NCI-H1105 treated with DMSO at 0.1 percent for 48 hours (cell line): ENCODE data around the gene PFKL.

Source experiments
- DNase-seq: peaks from one replicate; lab custom pipeline; 2025; lab: John Stamatoyannopoulos, UW

The PFKL gene

DNA sequence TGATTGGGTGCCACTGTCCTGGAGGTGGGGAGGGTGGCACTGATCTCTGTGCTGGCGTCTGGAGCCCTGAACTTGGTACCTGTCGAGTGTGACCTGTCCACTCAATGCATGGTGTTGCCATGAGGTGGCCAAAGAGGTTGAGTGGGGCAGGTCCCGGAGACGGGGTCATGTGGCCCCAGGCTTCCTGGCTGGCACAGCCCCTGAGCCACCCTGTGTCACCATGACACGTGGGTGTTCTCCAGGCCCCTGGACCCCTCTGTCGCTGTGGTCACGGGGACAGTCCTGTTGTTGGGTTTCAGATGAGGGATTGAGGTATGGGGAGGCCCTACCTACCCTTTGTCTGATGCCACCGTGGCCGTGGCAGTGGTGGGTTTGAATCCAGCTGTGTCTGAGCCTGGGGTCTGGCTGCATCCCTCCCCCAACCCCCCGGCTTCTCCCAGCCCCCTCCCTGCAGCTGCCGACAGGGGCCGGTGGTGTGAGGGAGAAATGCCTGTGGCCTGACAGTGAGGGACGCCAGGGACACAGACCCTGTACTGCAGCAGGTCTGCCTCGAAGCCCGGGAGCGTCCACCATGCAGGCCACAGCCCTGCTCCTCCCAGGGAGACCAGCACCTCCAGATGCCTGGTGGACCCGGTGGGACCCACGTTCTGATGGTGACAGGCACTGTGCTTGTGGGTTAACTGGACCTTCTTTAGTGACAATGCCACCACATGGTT, 65.6 kb downstream of the PFKL start:
- no peak for DNase-seq

GRCh38 chr21:44365967-44366585, 66.2 kb downstream of the PFKL start:
- DNase-seq, result no peak

DNA sequence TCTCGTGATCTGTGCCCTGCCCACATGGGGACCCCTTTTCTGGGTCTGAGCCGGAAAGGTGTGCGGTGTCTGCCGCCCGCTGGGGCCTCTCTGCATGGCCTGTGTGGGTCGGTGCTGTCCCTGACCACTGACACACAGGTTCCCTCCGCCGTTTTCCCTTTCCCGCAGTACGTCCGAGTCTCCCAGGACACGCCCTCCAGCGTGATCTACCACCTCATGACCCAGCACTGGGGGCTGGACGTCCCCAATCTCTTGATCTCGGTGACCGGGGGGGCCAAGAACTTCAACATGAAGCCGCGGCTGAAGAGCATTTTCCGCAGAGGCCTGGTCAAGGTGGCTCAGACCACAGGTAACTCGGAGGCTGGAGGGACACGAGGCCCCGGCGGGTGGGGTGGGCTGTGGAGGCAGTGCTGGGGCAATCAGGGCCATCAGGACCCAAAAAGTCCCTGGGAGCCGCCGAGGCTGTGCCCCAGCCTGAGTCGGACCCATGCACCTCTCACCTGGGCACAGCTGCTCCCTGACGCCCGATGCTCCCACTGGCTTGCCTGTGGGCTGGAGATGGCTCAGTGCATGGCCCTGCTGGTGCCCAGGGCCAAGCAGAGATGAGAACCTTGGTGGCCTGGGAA, 66.8 kb downstream of the PFKL start:
- no peak for DNase-seq

DNA sequence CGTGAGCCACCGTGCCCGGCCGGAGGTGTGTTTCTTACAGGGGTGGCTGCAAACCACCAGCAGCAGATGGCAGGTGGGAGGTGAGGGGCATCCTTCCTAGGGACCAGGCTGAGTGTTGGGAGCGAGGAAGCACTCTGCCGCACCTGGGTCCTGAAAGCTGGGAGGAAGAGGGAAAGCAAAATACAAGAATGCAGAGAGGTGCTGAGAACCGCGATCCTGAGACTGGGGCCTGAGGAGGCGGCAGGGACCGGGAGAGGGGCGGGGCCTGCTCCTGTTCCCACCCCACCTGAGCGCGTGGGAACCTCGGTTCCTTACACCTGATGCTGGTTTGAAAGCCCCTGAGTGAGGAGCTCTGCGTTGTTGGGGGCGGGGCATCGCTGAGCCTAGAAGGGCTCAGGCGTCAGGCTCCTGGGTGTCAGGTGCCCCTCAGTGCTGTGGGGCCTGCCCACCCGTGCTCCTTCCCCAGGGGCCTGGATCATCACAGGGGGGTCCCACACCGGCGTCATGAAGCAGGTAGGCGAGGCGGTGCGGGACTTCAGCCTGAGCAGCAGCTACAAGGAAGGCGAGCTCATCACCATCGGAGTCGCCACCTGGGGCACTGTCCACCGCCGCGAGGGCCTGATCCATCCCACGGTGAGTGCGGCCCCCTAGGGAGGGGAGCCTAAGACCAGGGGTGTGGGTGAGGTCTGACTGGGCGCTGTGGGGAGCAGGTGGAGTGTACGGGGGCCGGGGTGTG, 69.0 kb downstream of the PFKL start:
- DNase-seq, result no peak

DNA sequence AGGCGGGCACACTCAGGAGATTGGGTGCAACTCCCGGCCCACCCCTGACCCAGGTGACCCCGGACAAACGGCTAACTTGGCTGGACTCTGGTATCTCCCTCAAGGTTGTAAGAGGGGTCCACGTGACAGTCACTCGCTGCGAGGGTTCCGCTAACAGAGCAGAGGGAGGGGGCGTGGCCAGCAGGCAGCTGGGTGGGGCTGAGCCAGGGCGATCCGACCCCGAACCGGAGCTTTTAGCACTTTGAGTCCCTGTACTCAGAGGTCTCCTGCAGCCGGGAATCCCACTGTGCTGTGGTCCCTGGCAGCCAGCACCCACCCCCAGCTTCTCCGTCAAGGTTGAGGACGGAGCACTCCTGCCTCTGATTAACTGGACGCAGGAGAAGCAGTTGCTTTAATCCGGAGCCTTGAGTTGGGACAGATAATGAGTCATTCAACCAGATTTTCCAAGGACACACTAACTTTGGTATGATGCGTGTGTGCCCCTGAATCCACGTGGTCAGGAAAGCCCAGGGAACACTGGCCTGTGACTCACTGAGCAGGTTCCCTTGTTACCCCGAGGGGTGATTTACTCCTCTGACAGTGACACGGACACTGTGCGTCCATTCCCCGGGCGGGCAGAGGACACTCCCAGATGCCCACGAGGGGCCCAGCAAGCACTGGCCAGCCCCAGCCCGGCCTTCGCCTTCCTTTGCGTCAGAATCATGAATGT, 70.3 kb downstream of the PFKL start:
- peak; percentile 64 for DNase-seq

DNA sequence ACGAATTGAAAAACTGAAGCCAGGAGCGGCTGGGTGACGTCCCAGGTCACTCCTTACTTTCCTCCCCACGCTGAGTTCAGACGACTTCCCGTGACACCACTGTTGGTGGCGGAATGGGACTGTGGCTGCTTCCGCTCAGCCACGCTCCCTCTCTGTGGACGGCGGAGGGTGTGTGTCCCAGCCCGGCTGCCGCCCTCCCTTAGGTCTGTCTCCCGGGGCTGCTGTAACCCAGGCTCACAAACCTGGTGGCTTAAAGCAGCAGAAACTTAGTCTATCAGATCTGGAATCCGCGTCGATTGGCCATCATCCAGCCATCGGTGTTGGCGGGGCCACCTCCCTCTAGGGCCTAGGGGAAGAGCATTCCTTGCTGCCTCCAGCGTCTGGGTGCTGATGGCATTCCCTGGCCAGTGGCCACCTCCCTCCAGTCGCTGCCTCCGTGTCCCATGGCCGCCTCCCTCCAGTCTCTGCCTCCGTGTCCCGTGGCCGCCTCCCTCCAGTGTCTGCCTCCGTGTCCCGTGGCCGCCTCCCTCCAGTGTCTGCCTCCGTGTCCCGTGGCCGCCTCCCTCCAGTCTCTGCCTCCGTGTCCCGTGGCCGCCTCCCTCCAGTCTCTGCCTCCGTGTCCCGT, 71.0 kb downstream of the PFKL start:
- DNase-seq, result no peak

- no peak for DNase-seq
These were observed 71.7 kb downstream of the PFKL start for GRCh38 chr21:44371596-44371995.

DNA sequence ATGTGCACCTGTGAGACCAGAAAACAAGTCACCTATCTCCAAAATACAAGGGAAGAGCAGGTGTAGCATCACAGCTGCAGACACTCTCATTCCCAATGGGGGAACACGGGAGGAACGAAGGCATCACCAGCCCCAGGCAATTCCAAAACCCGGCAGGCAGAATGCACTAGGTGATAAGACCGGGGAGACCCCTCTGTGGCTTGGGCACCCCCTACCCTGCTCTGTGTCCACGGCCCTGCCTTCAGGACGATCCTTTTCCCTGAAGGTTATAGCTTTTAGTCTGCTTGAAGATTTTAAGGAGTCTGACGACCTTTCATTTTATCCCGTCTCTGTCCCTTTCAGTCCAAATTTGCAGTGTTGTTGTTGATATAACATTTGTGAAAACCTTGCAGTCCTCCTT, 72.8 kb downstream of the PFKL start:
- DNase-seq, result no peak

GRCh38 chr21:44374601-44375280, 74.9 kb downstream of the PFKL start:
- no peak for DNase-seq

- no peak for DNase-seq
These were observed 75.4 kb downstream of the PFKL start for GRCh38 chr21:44375281-44375651.

GRCh38 chr21:44375761-44376241, 75.9 kb downstream of the PFKL start:
- no peak for DNase-seq

GRCh38 chr21:44376606-44377005, 76.8 kb downstream of the PFKL start:
- DNase-seq, result no peak
